HepG2 (cell line): ENCODE data around the gene SESN1. TPM values are rescaled to one million over a fixed set of nuclear protein-coding genes. Genes with fewer than 3 reads are reported as not detected.

Experiments
- ATF7-NPFF ChIP-seq: sonication (generic); formaldehyde crosslinking; IDR thresholded peaks from 2 replicates; pipeline ENCODE4 v1.8.1; 2023; ENCODE audit warnings: mild to moderate bottlenecking, low read depth, missing genetic modification reagents, moderate library complexity
- FOXC1 ChIP-seq: sonication (generic); formaldehyde crosslinking; IDR thresholded peaks from 2 replicates; pipeline ENCODE4 v1.8.0; 2022; ENCODE audit warnings: mild to moderate bottlenecking, missing genetic modification reagents, borderline replicate concordance
- ONECUT2 ChIP-seq: sonication (generic); formaldehyde crosslinking; IDR thresholded peaks from 2 replicates; pipeline ENCODE4 v1.4.0; 2020; ENCODE audit warnings: missing genetic modification reagents
- SOX5 ChIP-seq: IDR thresholded peaks from 2 replicates; pipeline ENCODE4 v1.6.1; 2016; ENCODE audit warnings: borderline replicate concordance
- THAP11 ChIP-seq: IDR thresholded peaks from 2 replicates; pipeline ENCODE4 v1.6.1; 2016; ENCODE audit warnings: missing biosample characterization, missing genetic modification reagents
- YEATS2 ChIP-seq: sonication (generic); formaldehyde crosslinking; IDR thresholded peaks from 2 replicates; pipeline ENCODE4 v1.4.0; 2020; ENCODE audit warnings: missing genetic modification reagents, borderline replicate concordance
- ZBTB42 ChIP-seq: sonication (generic); formaldehyde crosslinking; IDR thresholded peaks from 2 replicates; pipeline ENCODE4 v1.5.0; 2020; ENCODE audit warnings: mild to moderate bottlenecking, missing genetic modification reagents
- ZBTB7B ChIP-seq: sonication (generic); formaldehyde crosslinking; IDR thresholded peaks from 2 replicates; pipeline ENCODE4 v1.4.0; 2020; ENCODE audit warnings: missing genetic modification reagents
- ZNF101 ChIP-seq: sonication (generic); formaldehyde crosslinking; IDR thresholded peaks from 2 replicates; pipeline ENCODE4 v1.4.0; 2020; ENCODE audit warnings: mild to moderate bottlenecking, low read depth, missing genetic modification reagents, borderline replicate concordance
- ZNF484 ChIP-seq: sonication (generic); formaldehyde crosslinking; IDR thresholded peaks from 2 replicates; pipeline ENCODE4 v1.5.1; 2020; ENCODE audit warnings: mild to moderate bottlenecking, low read depth, missing genetic modification reagents, borderline replicate concordance
- ZNF607 ChIP-seq: sonication (generic); formaldehyde crosslinking; IDR thresholded peaks from 2 replicates; pipeline ENCODE4 v1.5.1; 2020; ENCODE audit warnings: missing genetic modification reagents, mild to moderate bottlenecking, borderline replicate concordance
- ZNF614 ChIP-seq: IDR thresholded peaks from 2 replicates; pipeline ENCODE4 v1.6.1; 2018; ENCODE audit warnings: missing biosample characterization, missing genetic modification reagents, inconsistent platforms, borderline replicate concordance
- ZNF713 ChIP-seq: sonication (generic); formaldehyde crosslinking; IDR thresholded peaks from 2 replicates; pipeline ENCODE4 v1.4.0; 2020; ENCODE audit warnings: mild to moderate bottlenecking, missing genetic modification reagents
- ZNF782 ChIP-seq: sonication (generic); formaldehyde crosslinking; IDR thresholded peaks from 2 replicates; pipeline ENCODE4 v1.4.0; 2020; ENCODE audit warnings: missing genetic modification reagents, mild to moderate bottlenecking, borderline replicate concordance
- ZSCAN30 ChIP-seq: sonication (generic); formaldehyde crosslinking; IDR thresholded peaks from 2 replicates; pipeline ENCODE4 v1.5.0; 2020; ENCODE audit warnings: mild to moderate bottlenecking, missing genetic modification reagents
- ZZZ3 ChIP-seq: sonication (generic); formaldehyde crosslinking; IDR thresholded peaks from 2 replicates; pipeline ENCODE4 v1.4.0; 2020; ENCODE audit warnings: missing genetic modification reagents, mild to moderate bottlenecking, borderline replicate concordance
- polyA plus RNA-seq, 8 experiments: library from polyadenylated mRNA; depleted of rRNA in 3 of 8; stranded (reverse) in 7 of 8; unstranded in 1 of 8; fragments of >200 nt; fragmentation: Illumina TruSeq in 4 of 8; extraction: Trizol in 4 of 8; gene quantifications; 2 replicates each; pipeline versions ENCODE4 v1.2.1 to v1.2.3, GENCODE V29; 2011 to 2016; ENCODE audit warnings: low read depth in 4 of 8, missing spikeins in 1 of 8, mixed read lengths in 1 of 8; ENCODE audit not compliant: insufficient read depth in 1 of 8
- total RNA-seq, 5 experiments: library from RNA; depleted of rRNA; stranded (reverse); fragments of >200 nt; fragmentation: Illumina TruSeq; extraction: Trizol; gene quantifications; 2 replicates each; pipeline ENCODE4 v1.2.3, GENCODE V29; 2016; ENCODE audit warnings: low read depth in 1 of 5
- TF ChIP-seq, protein P1 (sequence below): sonication (generic); formaldehyde crosslinking; IDR thresholded peaks from 2 replicates; pipeline ENCODE4 v1.4.0; 2020; ENCODE audit warnings: low read depth, missing genetic modification reagents
- TF ChIP-seq, protein P2 (sequence below): sonication (generic); formaldehyde crosslinking; IDR thresholded peaks from 2 replicates; pipeline ENCODE4 v1.8.1; 2023; ENCODE audit warnings: missing genetic modification reagents, mild to moderate bottlenecking, borderline replicate concordance
- TF ChIP-seq, protein P3 (sequence below): IDR thresholded peaks from 2 replicates; pipeline ENCODE4 v1.6.1; 2016; ENCODE audit warnings: missing biosample characterization, missing genetic modification reagents, low read depth
- TF ChIP-seq, protein P4 (sequence below): IDR thresholded peaks from 2 replicates; pipeline ENCODE4 v1.6.1; 2016; ENCODE audit warnings: mild to moderate bottlenecking

Gene SESN1
- total and polyA plus RNA-seq, 2 of the 13 experiments (the other 11 are each of a cell fraction or from before 2014, with no cell fraction given) = 24.9 to 44.7 TPM

DNA sequence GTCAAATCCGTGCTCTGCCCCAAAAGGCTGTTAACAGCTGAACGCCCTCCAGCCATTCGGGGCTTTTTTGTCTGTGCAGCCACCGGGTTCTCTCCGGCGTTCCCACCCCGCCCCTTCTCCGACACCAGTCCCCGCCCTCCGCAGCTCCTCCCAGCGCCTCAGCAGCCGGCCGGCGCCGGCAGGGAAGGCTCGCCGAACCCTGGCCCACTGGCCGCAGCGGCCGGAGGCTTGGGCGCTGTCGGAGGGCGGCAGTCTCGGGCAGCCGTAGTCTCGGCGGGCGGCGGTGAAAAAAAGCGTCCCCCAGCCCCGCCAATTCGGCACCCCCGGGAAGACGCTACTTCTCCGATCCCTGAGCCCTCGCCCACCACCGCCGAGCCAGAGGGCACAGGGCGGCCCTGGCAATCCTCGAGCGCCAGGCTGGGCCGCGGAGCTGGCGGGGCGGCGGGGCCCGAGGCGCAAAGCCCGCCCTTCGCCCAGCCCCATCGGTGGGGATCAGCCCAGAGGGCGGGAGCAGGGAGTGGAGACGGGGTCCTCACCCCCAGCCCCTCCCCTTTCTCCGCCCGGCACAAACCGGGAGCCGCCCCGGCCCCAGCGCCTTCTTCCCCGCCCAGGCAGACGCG is at the start of gene SESN1 (continued):
- TF ChIP-seq, protein P1, sequence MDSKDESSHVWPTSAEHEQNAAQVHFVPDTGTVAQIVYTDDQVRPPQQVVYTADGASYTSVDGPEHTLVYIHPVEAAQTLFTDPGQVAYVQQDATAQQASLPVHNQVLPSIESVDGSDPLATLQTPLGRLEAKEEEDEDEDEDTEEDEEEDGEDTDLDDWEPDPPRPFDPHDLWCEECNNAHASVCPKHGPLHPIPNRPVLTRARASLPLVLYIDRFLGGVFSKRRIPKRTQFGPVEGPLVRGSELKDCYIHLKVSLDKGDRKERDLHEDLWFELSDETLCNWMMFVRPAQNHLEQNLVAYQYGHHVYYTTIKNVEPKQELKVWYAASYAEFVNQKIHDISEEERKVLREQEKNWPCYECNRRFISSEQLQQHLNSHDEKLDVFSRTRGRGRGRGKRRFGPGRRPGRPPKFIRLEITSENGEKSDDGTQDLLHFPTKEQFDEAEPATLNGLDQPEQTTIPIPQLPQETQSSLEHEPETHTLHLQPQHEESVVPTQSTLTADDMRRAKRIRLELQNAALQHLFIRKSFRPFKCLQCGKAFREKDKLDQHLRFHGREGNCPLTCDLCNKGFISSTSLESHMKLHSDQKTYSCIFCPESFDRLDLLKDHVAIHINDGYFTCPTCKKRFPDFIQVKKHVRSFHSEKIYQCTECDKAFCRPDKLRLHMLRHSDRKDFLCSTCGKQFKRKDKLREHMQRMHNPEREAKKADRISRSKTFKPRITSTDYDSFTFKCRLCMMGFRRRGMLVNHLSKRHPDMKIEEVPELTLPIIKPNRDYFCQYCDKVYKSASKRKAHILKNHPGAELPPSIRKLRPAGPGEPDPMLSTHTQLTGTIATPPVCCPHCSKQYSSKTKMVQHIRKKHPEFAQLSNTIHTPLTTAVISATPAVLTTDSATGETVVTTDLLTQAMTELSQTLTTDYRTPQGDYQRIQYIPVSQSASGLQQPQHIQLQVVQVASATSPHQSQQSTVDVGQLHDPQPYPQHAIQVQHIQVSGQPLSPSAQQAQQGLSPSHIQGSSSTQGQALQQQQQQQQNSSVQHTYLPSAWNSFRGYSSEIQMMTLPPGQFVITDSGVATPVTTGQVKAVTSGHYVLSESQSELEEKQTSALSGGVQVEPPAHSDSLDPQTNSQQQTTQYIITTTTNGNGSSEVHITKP (CRISPR knock-in tag) = no peak
- TF ChIP-seq, protein P2, sequence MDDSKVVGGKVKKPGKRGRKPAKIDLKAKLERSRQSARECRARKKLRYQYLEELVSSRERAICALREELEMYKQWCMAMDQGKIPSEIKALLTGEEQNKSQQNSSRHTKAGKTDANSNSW (CRISPR knock-in tag) = no peak
- no peak for TF ChIP-seq ZNF484
- no peak for TF ChIP-seq ZBTB42 (CRISPR knock-in tag)
- TF ChIP-seq YEATS2 (CRISPR knock-in tag) = no peak
- peak; percentile 66; the same call in 1 of the 2 replicates for TF ChIP-seq ZBTB7B
- no peak for TF ChIP-seq ZZZ3 (CRISPR knock-in tag)
- 0 out of 2 replicates have a peak, but pooled peaks have one; percentile 86 for TF ChIP-seq FOXC1 (CRISPR knock-in tag)
- 0 out of 2 replicates have a peak, but pooled peaks have one; percentile 72 for TF ChIP-seq ZNF713
- TF ChIP-seq, protein P3, sequence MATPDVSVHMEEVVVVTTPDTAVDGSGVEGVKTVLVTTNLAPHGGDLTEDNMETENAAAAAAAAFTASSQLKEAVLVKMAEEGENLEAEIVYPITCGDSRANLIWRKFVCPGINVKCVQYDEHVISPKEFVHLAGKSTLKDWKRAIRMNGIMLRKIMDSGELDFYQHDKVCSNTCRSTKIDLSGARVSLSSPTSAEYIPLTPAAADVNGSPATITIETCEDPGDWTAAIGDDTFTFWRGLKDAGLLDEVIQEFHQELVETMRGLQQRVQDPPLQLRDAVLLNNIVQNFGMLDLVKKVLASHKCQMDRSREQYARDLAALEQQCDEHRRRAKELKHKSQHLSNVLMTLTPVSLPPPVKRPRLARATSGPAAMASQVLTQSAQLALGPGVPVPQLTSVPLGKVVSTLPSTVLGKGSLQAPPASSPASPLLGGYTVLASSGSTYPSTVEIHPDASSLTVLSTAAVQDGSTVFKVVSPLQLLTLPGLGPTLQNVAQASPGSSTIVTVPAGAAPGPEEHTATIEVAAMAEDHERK = no peak; the same call in 1 of the 2 replicates
- peak; percentile 97 for TF ChIP-seq ZNF607
- TF ChIP-seq ZNF101 = no peak
- TF ChIP-seq SOX5 = no peak; the same call in 1 of the 2 replicates
- TF ChIP-seq, protein P4, sequence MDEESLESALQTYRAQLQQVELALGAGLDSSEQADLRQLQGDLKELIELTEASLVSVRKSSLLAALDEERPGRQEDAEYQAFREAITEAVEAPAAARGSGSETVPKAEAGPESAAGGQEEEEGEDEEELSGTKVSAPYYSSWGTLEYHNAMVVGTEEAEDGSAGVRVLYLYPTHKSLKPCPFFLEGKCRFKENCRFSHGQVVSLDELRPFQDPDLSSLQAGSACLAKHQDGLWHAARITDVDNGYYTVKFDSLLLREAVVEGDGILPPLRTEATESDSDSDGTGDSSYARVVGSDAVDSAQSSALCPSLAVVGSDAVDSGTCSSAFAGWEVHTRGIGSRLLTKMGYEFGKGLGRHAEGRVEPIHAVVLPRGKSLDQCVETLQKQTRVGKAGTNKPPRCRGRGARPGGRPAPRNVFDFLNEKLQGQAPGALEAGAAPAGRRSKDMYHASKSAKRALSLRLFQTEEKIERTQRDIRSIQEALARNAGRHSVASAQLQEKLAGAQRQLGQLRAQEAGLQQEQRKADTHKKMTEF = peak; percentile 88; the same call in 1 of the 2 replicates
- no peak for TF ChIP-seq THAP11 (CRISPR knock-in tag)
- TF ChIP-seq ATF7-NPFF = peak; percentile 46
- no peak for TF ChIP-seq ZNF614 (CRISPR knock-in tag)
- no peak for TF ChIP-seq ONECUT2 (CRISPR knock-in tag)
- TF ChIP-seq ZNF782 = no peak
- no peak for TF ChIP-seq ZSCAN30 (CRISPR knock-in tag)
